Measurements from ENCODE around the gene SEPTIN14. TPM values are rescaled to one million over a fixed set of nuclear protein-coding genes. Genes with fewer than 3 reads are reported as not detected.
A peak's percentile ranks its signal among the peaks of the same experiment; 100 is the strongest.

SEPTIN14 gene
- total RNA-seq, 1 experiment from 2014 or later = not detected

GRCh38 chr7:55887821-55888247 lies 25.3 kb upstream of the SEPTIN14 start:
- no peaks in the 10 kb centered on the region for H3K36me3 ChIP-seq (ENCODE audit: control insufficient read depth in 1 of 2, insufficient read depth in 2 of 2, low read length in 2 of 2)
- H3K79me2 ChIP-seq (ENCODE audit: insufficient read depth, low read length) = no peaks in the 10 kb centered on the region
- intact Hi-C loops (cut with micrococcal nuclease) = loop anchor here (5.0 kb wide), 1 partner anchor 64 kb away; the partner anchor contains the start of gene MRPS17
- H3K9me3 ChIP-seq (ENCODE audit: control insufficient read depth in 1 of 2, insufficient read depth in 1 of 2, low read depth in 1 of 2, low read length in 2 of 2) = no peaks in the 10 kb centered on the region
- BruUV-seq (replicated peaks) = no TSS peak
- no peaks in the 10 kb centered on the region for H3K9me2 ChIP-seq (ENCODE audit: insufficient read depth)
- DNase-seq (ENCODE audit: low read depth, low spot score) = no peak
- peak overlapping the region; percentile 73 for H3K4me2 ChIP-seq (ENCODE audit: low read length)
- H3K4me3 ChIP-seq (replicated peaks in 1 of 2; ENCODE audit: low read depth in 1 of 2, low read length in 2 of 2) = peak overlapping the region; percentile 47 to 55
- POLR2A ChIA-PET = no interaction called here
- peak overlapping the region; percentile 57 for H3K9ac ChIP-seq (ENCODE audit: low read length)
- RAD21 ChIA-PET (ENCODE audit: low non-redundant PET in 1 of 2, low total read pairs in 2 of 2, uncharacterized antibody in 2 of 2, unreplicated experiment in 2 of 2) = no interaction called here
- peak overlapping the region; percentile 50; the same call in 1 of the 2 replicates for H3K27ac ChIP-seq (ENCODE audit: low read depth, low read length)
- no peak for ATAC-seq
- H3K27me3 ChIP-seq (ENCODE audit: insufficient read depth, low read length) = no peaks in the 10 kb centered on the region
- H4K20me1 ChIP-seq (ENCODE audit: insufficient read depth) = no peaks in the 10 kb centered on the region
- H3K4me1 ChIP-seq (ENCODE audit: control insufficient read depth in 1 of 2, insufficient read depth in 2 of 2, low read length in 2 of 2) = peaks cover 3 to 7% of the 10 kb centered on the region in 2 experiments; a peak in 1 of 4 replicates
- peak overlapping the region; percentile 88 for H2AFZ ChIP-seq (ENCODE audit: low read depth, low read length, poor library complexity, severe bottlenecking)
- CTCF ChIA-PET = no interaction called here
- no peak for TF ChIP-seq EZH2phosphoT487 (IDR thresholded peaks at IDR 0.05; ENCODE audit: borderline replicate concordance)
- TF ChIP-seq, protein P1, sequence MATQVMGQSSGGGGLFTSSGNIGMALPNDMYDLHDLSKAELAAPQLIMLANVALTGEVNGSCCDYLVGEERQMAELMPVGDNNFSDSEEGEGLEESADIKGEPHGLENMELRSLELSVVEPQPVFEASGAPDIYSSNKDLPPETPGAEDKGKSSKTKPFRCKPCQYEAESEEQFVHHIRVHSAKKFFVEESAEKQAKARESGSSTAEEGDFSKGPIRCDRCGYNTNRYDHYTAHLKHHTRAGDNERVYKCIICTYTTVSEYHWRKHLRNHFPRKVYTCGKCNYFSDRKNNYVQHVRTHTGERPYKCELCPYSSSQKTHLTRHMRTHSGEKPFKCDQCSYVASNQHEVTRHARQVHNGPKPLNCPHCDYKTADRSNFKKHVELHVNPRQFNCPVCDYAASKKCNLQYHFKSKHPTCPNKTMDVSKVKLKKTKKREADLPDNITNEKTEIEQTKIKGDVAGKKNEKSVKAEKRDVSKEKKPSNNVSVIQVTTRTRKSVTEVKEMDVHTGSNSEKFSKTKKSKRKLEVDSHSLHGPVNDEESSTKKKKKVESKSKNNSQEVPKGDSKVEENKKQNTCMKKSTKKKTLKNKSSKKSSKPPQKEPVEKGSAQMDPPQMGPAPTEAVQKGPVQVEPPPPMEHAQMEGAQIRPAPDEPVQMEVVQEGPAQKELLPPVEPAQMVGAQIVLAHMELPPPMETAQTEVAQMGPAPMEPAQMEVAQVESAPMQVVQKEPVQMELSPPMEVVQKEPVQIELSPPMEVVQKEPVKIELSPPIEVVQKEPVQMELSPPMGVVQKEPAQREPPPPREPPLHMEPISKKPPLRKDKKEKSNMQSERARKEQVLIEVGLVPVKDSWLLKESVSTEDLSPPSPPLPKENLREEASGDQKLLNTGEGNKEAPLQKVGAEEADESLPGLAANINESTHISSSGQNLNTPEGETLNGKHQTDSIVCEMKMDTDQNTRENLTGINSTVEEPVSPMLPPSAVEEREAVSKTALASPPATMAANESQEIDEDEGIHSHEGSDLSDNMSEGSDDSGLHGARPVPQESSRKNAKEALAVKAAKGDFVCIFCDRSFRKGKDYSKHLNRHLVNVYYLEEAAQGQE (IDR thresholded peaks at IDR 0.05; ENCODE audit: low read depth) = no peak

- Histone ChIP-seq H3K4me3 (replicated peaks in 1 of 2; ENCODE audit: low read depth in 1 of 2, low read length in 2 of 2) (no peak overlapping the region), H2AFZ (ENCODE audit: low read depth, low read length, poor library complexity, severe bottlenecking) (no peak overlapping the region), H3K9me3 (ENCODE audit: control insufficient read depth in 1 of 2, insufficient read depth in 1 of 2, low read depth in 1 of 2, low read length in 2 of 2) (no peaks in the 10 kb centered on the region), H3K9ac (ENCODE audit: low read length) (no peak overlapping the region), H3K36me3 (ENCODE audit: control insufficient read depth in 1 of 2, insufficient read depth in 2 of 2, low read length in 2 of 2) (no peaks in the 10 kb centered on the region), H3K79me2 (ENCODE audit: insufficient read depth, low read length) (no peaks in the 10 kb centered on the region), H4K20me1 (ENCODE audit: insufficient read depth) (no peaks in the 10 kb centered on the region), H3K4me1 (ENCODE audit: control insufficient read depth in 1 of 2, insufficient read depth in 2 of 2, low read length in 2 of 2) (peaks cover 3 to 7% of the 10 kb centered on the region in 2 experiments; a peak in 1 of 4 replicates), H3K27ac (ENCODE audit: low read depth, low read length) (no peak overlapping the region), H3K27me3 (ENCODE audit: insufficient read depth, low read length) (no peaks in the 10 kb centered on the region), H3K9me2 (ENCODE audit: insufficient read depth) (no peaks in the 10 kb centered on the region), H3K4me2 (ENCODE audit: low read length) (no peak overlapping the region)
- intact Hi-C loops (cut with micrococcal nuclease) = no loop called here
- CTCF ChIA-PET = no interaction called here
- DNase-seq (ENCODE audit: low read depth, low spot score) (no peak), ATAC-seq (no peak)
- POLR2A ChIA-PET = no interaction called here
- BruUV-seq (replicated peaks) = no TSS peak
- RAD21 ChIA-PET (ENCODE audit: low non-redundant PET in 1 of 2, low total read pairs in 2 of 2, uncharacterized antibody in 2 of 2, unreplicated experiment in 2 of 2) = no interaction called here
- TF ChIP-seq POLR2A (IDR thresholded peaks at IDR 0.05; ENCODE audit: borderline replicate concordance, extremely low read depth, insufficient read depth, insufficient read length) (no peak), FOSL1 (IDR thresholded peaks at IDR 0.05; ENCODE audit: low read depth) (no peak), MAX (IDR thresholded peaks at IDR 0.05) (no peak), EZH2phosphoT487 (IDR thresholded peaks at IDR 0.05; ENCODE audit: borderline replicate concordance) (no peak), SRF (IDR thresholded peaks at IDR 0.05; ENCODE audit: low read depth) (no peak), EGR1 (IDR thresholded peaks at IDR 0.05; ENCODE audit: low read depth) (no peak)
- TF ChIP-seq, protein P2, sequence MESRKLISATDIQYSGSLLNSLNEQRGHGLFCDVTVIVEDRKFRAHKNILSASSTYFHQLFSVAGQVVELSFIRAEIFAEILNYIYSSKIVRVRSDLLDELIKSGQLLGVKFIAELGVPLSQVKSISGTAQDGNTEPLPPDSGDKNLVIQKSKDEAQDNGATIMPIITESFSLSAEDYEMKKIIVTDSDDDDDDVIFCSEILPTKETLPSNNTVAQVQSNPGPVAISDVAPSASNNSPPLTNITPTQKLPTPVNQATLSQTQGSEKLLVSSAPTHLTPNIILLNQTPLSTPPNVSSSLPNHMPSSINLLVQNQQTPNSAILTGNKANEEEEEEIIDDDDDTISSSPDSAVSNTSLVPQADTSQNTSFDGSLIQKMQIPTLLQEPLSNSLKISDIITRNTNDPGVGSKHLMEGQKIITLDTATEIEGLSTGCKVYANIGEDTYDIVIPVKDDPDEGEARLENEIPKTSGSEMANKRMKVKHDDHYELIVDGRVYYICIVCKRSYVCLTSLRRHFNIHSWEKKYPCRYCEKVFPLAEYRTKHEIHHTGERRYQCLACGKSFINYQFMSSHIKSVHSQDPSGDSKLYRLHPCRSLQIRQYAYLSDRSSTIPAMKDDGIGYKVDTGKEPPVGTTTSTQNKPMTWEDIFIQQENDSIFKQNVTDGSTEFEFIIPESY (IDR thresholded peaks at IDR 0.05; ENCODE audit: extremely low read depth, insufficient replicate concordance, low read length) = no peak
- TF ChIP-seq, protein P1 (IDR thresholded peaks at IDR 0.05; ENCODE audit: low read depth) = no peak
Observed at GRCh38 chr7:55884321-55884720, 21.8 kb upstream of the SEPTIN14 start.
